WTC11 (cell line): Measurements from ENCODE around the gene MYBPC2. TPM values are rescaled to one million over a fixed set of nuclear protein-coding genes. Genes with fewer than 3 reads are reported as not detected.

ENCODE experiments used
- ATAC-seq: fragments of 200-7000 bp; cut with Tn5 transposase; 2 replicates; pipeline ENCODE4 v1.10.0; 2021; ENCODE audit warnings: mild to moderate bottlenecking, moderate library complexity
- CTCF ChIA-PET: fragments of 300-600 bp; sonication (Branson Sonifier 250); formaldehyde crosslinking; loops from one replicate; lab custom pipeline; 2021; ENCODE audit warnings: antibody characterized with exemption; lab: Charles Lee
- POLR2A ChIA-PET: fragments of 350-600 bp; sonication (Branson Sonifier 250); formaldehyde crosslinking; loops from one replicate; lab custom pipeline; 2021; ENCODE audit warnings: antibody characterized with exemption; lab: Charles Lee
- DNase-seq: peaks from one replicate; pipeline ENCODE4 v3.0.0; 2021; ENCODE audit warnings: low spot score
- H3K27ac Mint-ChIP-seq: 2 replicates; pipeline ENCODE4 v1.8.0; 2021; ENCODE audit warnings: mixed read lengths
- H3K27me3 Mint-ChIP-seq: 2 replicates; pipeline ENCODE4 v1.8.0; 2021; ENCODE audit warnings: low read depth, mild to moderate bottlenecking, moderate library complexity, mixed read lengths
- H3K36me3 Mint-ChIP-seq: 2 replicates; pipeline ENCODE4 v1.8.0; 2021; ENCODE audit warnings: mixed read lengths
- H3K4me1 Mint-ChIP-seq: 2 replicates; pipeline ENCODE4 v1.8.0; 2022; ENCODE audit warnings: mixed read lengths
- H3K4me3 Mint-ChIP-seq: 2 replicates; pipeline ENCODE4 v1.8.0; 2021; ENCODE audit warnings: mild to moderate bottlenecking, moderate library complexity, mixed read lengths
- H3K9me3 Mint-ChIP-seq: 2 replicates; pipeline ENCODE4 v1.8.0; 2021; ENCODE audit warnings: mixed read lengths
- AR ChIP-seq: fragments of 250-450 bp; sonication (Bioruptor Pico); IDR thresholded peaks from 2 replicates; pipeline ENCODE4 v1.9.0; 2021; ENCODE audit warnings: mild to moderate bottlenecking
- GTF2I ChIP-seq: fragments of 250-450 bp; sonication (Bioruptor Pico); conservative IDR thresholded peaks from 2 replicates; pipeline ENCODE4 v1.4.0; 2021; ENCODE audit warnings: mild to moderate bottlenecking
- JAZF1 ChIP-seq: fragments of 250-450 bp; sonication (Bioruptor Pico); IDR thresholded peaks from 2 replicates; pipeline ENCODE4 v1.9.0; 2021; ENCODE audit warnings: moderate library complexity, mild to moderate bottlenecking, inconsistent platforms
- MLX ChIP-seq: sonication (generic); formaldehyde crosslinking; IDR thresholded peaks from 2 replicates; pipeline ENCODE4 v1.8.1; 2023; ENCODE audit warnings: mild to moderate bottlenecking, missing genetic modification reagents, moderate library complexity
- MXD4 ChIP-seq: fragments of 250-450 bp; sonication (Bioruptor Pico); IDR thresholded peaks from 2 replicates; pipeline ENCODE4 v1.8.0; 2021; ENCODE audit warnings: mild to moderate bottlenecking, moderate library complexity, borderline replicate concordance
- MYBL2 ChIP-seq: sonication (generic); formaldehyde crosslinking; IDR thresholded peaks from 2 replicates; pipeline ENCODE4 v1.8.1; 2023; ENCODE audit warnings: mild to moderate bottlenecking, moderate library complexity, missing genetic modification reagents
- NFYB ChIP-seq: sonication (generic); formaldehyde crosslinking; conservative IDR thresholded peaks from 2 replicates; pipeline ENCODE4 v1.8.0; 2022; ENCODE audit warnings: low read depth, missing genetic modification reagents
- NR3C1 ChIP-seq: sonication (generic); formaldehyde crosslinking; conservative IDR thresholded peaks from 2 replicates; pipeline ENCODE4 v1.8.1; 2023; ENCODE audit warnings: low read depth, mild to moderate bottlenecking, missing genetic modification reagents
- OVOL2 ChIP-seq: fragments of 250-450 bp; sonication (Bioruptor Pico); IDR thresholded peaks from 2 replicates; pipeline ENCODE4 v1.9.0; 2021; ENCODE audit warnings: mild to moderate bottlenecking, borderline replicate concordance
- RELA ChIP-seq: sonication (generic); formaldehyde crosslinking; IDR thresholded peaks from 2 replicates; pipeline ENCODE4 v1.8.1; 2022; ENCODE audit warnings: missing genetic modification reagents, mild to moderate bottlenecking, borderline replicate concordance
- SMAD4 ChIP-seq: sonication (generic); formaldehyde crosslinking; IDR thresholded peaks from 2 replicates; pipeline ENCODE4 v1.8.0; 2022; ENCODE audit warnings: mild to moderate bottlenecking, missing genetic modification reagents
- TCF7 ChIP-seq: sonication (generic); formaldehyde crosslinking; IDR thresholded peaks from 2 replicates; pipeline ENCODE4 v1.8.0; 2022; ENCODE audit warnings: mild to moderate bottlenecking, low read depth, missing genetic modification reagents, moderate library complexity
- TEAD4 ChIP-seq: sonication (generic); formaldehyde crosslinking; IDR thresholded peaks from 2 replicates; pipeline ENCODE4 v1.8.0; 2022; ENCODE audit warnings: mild to moderate bottlenecking, missing genetic modification reagents
- ZBTB21 ChIP-seq: sonication (generic); formaldehyde crosslinking; IDR thresholded peaks from 2 replicates; pipeline ENCODE4 v1.8.1; 2023; ENCODE audit warnings: mild to moderate bottlenecking, missing genetic modification reagents, borderline replicate concordance
- ZNF416 ChIP-seq: fragments of 250-450 bp; sonication (Bioruptor Pico); IDR thresholded peaks from 2 replicates; pipeline ENCODE4 v1.9.0; 2021; ENCODE audit warnings: mild to moderate bottlenecking, inconsistent platforms
- ZNF423 ChIP-seq: fragments of 250-450 bp; sonication (Bioruptor Pico); IDR thresholded peaks from 2 replicates; pipeline ENCODE4 v2.1.2; 2022; ENCODE audit warnings: mild to moderate bottlenecking, moderate library complexity
- ZNF671 ChIP-seq: fragments of 250-450 bp; sonication (Bioruptor Pico); IDR thresholded peaks from 2 replicates; pipeline ENCODE4 v1.8.0; 2021; ENCODE audit warnings: mild to moderate bottlenecking
- ZSCAN18 ChIP-seq: fragments of 250-450 bp; sonication (Bioruptor Pico); IDR thresholded peaks from 2 replicates; pipeline ENCODE4 v2.1.2; 2022; ENCODE audit warnings: mild to moderate bottlenecking, moderate library complexity
- total RNA-seq: library from RNA; stranded (reverse); gene quantifications from 3 replicates; pipeline ENCODE4 v1.2.3, GENCODE V29; 2021

The MYBPC2 gene
- total RNA-seq, 1 experiment from 2014 or later = 2.6 TPM

- TF ChIP-seq TCF7 (CRISPR knock-in tag) (no peak), RELA (no peak), SMAD4 (CRISPR knock-in tag) (no peak)
Measured at GRCh38 chr19:50406829-50407228, 25.9 kb upstream of the MYBPC2 start (continued).

- peaks cover under 1% of the 10 kb centered on the region; the same call in 1 of the 2 replicates for H3K4me1 Mint-ChIP-seq
- no peaks in the 10 kb centered on the region; the same call in 1 of the 2 replicates for H3K27me3 Mint-ChIP-seq
- POLR2A ChIA-PET = no interaction called here
Measured at GRCh38 chr19:50409347-50409746, 23.3 kb upstream of the MYBPC2 start.

GRCh38 chr19:50410109-50410508 lies 22.6 kb upstream of the MYBPC2 start:
- Mint-ChIP-seq H3K9me3 (no peaks in the 10 kb centered on the region), H3K27me3 (no peaks in the 10 kb centered on the region; the same call in 1 of the 2 replicates)
- CTCF ChIA-PET = interaction anchor here (0.9 to 1.1 kb wide), 2 partner anchors 56 to 128 kb away, joined by 3 to 4 read pairs; no protein-coding TSS in a partner anchor
- no peak for DNase-seq
- ATAC-seq = no peak
- TF ChIP-seq ZBTB21 (no peak), TEAD4 (CRISPR knock-in tag) (no peak), MXD4 (CRISPR knock-in tag) (no peak), JAZF1 (CRISPR knock-in tag) (no peak), ZNF671 (CRISPR knock-in tag) (no peak)
- TF ChIP-seq, all 79 proteins: peak for 0
- POLR2A ChIA-PET = no interaction called here
- Mint-ChIP-seq H3K27ac (no peak overlapping the region), H3K4me3 (no peak overlapping the region), H3K36me3 (peaks cover 44% of the 10 kb centered on the region), H3K4me1 (peaks cover 4% of the 10 kb centered on the region; the same call in 1 of the 2 replicates)

More at GRCh38 chr19:50409347-50409746, 23.3 kb upstream of the MYBPC2 start:
- H3K36me3 Mint-ChIP-seq = peaks cover 43% of the 10 kb centered on the region
- TF ChIP-seq RELA = no peak
- TF ChIP-seq MLX (CRISPR knock-in tag) = no peak
- TF ChIP-seq ZSCAN18 (CRISPR knock-in tag) = no peak
- no peak for TF ChIP-seq NFYB (CRISPR knock-in tag)
- no peak for TF ChIP-seq ZNF423 (CRISPR knock-in tag)
- TF ChIP-seq MXD4 (CRISPR knock-in tag) = no peak
- no peak for TF ChIP-seq ZNF416 (CRISPR knock-in tag)
- TF ChIP-seq, all 79 proteins: peak for 0
- CTCF ChIA-PET = interaction anchor here (0.9 to 1.1 kb wide), 3 partner anchors 25 to 128 kb away, joined by 3 to 4 read pairs (median 4); partner anchors contain the start of gene POLD1
- ATAC-seq (no peak), DNase-seq (no peak)
- H3K4me3 Mint-ChIP-seq = no peak overlapping the region
- H3K27ac Mint-ChIP-seq = no peak overlapping the region
- H3K9me3 Mint-ChIP-seq = no peaks in the 10 kb centered on the region

- POLR2A ChIA-PET = no interaction called here
- ATAC-seq (no peak), DNase-seq (no peak)
- H3K27me3 Mint-ChIP-seq = no peaks in the 10 kb centered on the region; the same call in 1 of the 2 replicates
- no peak overlapping the region for H3K27ac Mint-ChIP-seq
- H3K9me3 Mint-ChIP-seq = no peaks in the 10 kb centered on the region
- TF ChIP-seq NR3C1 (no peak), NFYB (CRISPR knock-in tag) (no peak), GTF2I (CRISPR knock-in tag) (no peak), MYBL2 (CRISPR knock-in tag) (no peak), OVOL2 (CRISPR knock-in tag) (no peak), AR (CRISPR knock-in tag) (no peak)
- H3K4me1 Mint-ChIP-seq = peaks cover 4% of the 10 kb centered on the region; the same call in 1 of the 2 replicates
- CTCF ChIA-PET = no interaction called here
- no peak overlapping the region for H3K4me3 Mint-ChIP-seq
- peaks cover 33% of the 10 kb centered on the region for H3K36me3 Mint-ChIP-seq
Measured at GRCh38 chr19:50412419-50412818, 20.3 kb upstream of the MYBPC2 start.
